Activated naive CD4-positive, alpha-beta T cell treated with anti-CD3 and anti-CD28 coated beads for 36 hours (primary cell): Measurements from ENCODE around the gene DAGLA. TPM values are rescaled to one million over a fixed set of nuclear protein-coding genes. Genes with fewer than 3 reads are reported as not detected.

Source experiments
- CTCF ChIA-PET: fragments of 350-600 bp; sonication (Branson Sonifier 250); formaldehyde crosslinking; loops from one replicate; lab custom pipeline; 2021; ENCODE audit warnings: antibody characterized with exemption; lab: Charles Lee
- DNase-seq: peaks from one replicate; pipeline ENCODE4 v3.0.0-alpha.2; 2020
- H3K27ac Mint-ChIP-seq: one replicate; pipeline ENCODE4 v1.8.0; 2021; ENCODE audit warnings: mild to moderate bottlenecking, mixed read lengths
- H3K27me3 Mint-ChIP-seq: one replicate; pipeline ENCODE4 v1.8.0; 2021; ENCODE audit warnings: low read depth, mixed read lengths
- H3K36me3 Mint-ChIP-seq: one replicate; pipeline ENCODE4 v1.8.0; 2021; ENCODE audit warnings: low read depth, mixed read lengths
- H3K4me1 Mint-ChIP-seq: one replicate; pipeline ENCODE4 v1.8.0; 2021; ENCODE audit warnings: low read depth, mixed read lengths
- H3K4me3 Mint-ChIP-seq: one replicate; pipeline ENCODE4 v1.8.0; 2021; ENCODE audit warnings: mild to moderate bottlenecking, moderate library complexity, mixed read lengths
- H3K9me3 Mint-ChIP-seq: one replicate; pipeline ENCODE4 v1.8.0; 2021; ENCODE audit warnings: mixed read lengths
- intact Hi-C: fragments of 100-400 bp; cut with micrococcal nuclease; formaldehyde crosslinking; loops from one replicate; pipeline ENCODE4 v1.15.1; 2023
- total RNA-seq, 2 experiments: library from RNA; stranded (reverse); gene quantifications; one replicate each; pipeline ENCODE4 v1.2.3, GENCODE V29; 2021

Gene DAGLA
- total RNA-seq, 2 experiments from 2014 or later: 0.02 to 0.07 TPM

- CTCF ChIA-PET: interaction anchor here (1.0 kb wide), 1 partner anchor 10 kb away, joined by 3 read pairs; no protein-coding TSS in a partner anchor
- DNase-seq: no peak
- no peaks in the 10 kb centered on the region for H3K36me3 Mint-ChIP-seq
- peaks cover 9% of the 10 kb centered on the region for H3K4me1 Mint-ChIP-seq
- H3K27me3 Mint-ChIP-seq: peaks cover 8% of the 10 kb centered on the region
- intact Hi-C loops: no loop called here
- no peak overlapping the region for H3K27ac Mint-ChIP-seq
- H3K4me3 Mint-ChIP-seq: no peak overlapping the region
- H3K9me3 Mint-ChIP-seq: no peaks in the 10 kb centered on the region
Observed at GRCh38 chr11:61757213-61757862, 77.1 kb downstream of the DAGLA start.

DNA sequence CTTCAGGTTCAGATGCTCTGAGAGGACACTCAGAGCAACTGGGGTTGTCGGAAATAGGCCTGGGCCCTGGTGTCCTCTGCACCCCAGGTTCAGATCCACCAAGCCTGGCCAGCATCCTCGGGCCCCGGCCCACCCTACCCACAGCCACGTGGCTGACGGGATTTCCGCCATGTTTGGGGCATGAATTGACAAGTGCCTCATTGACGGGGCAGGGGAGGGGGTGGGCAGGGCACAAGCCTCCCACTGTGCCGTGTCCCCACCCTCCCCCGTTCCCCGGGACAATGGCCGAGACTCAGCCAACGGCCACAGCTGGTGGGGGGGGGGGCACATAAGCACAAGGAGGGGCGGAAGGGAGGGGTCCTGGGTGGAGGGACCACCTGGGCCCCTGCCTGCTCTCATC lies 80.8 kb downstream of the DAGLA start:
- CTCF ChIA-PET: no interaction called here

DNA sequence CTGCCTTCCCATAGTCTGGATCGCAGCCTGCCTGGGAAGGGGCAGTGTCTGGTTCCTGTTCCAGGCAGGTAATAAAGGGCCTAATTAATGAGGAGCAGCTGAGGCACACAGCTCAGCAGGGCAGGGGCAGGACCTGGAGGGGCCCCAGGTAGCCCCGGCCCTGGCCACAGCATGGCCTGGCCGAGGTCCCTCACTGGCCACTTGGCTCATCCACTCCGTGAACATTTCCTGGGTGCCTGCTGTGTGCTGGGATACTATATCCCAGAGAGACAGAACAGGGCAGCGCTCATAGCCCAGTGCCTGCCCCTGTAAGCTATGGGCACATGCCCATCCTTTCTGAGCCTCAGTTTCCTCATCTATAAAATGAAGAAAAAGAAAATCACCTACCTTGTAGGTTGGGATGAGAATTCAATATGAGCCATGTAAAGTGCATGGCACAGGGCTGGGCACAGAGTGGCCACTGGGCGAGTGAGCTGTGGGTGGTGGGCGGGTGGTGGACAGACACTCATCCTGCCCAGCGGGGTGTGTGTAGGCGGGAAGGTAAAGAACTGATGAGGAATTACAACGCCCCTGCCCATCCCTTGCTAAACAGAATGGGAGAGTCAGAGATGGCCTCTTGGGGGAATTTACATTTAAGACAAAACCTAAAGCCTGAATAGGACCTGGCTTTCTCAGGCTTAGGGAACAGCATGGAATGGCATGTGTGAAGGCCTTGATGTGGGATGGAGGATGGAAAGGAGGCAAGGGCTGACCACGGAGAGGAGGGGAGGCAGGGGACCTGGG lies 81.4 kb downstream of the DAGLA start:
- CTCF ChIA-PET: no interaction called here
- Mint-ChIP-seq H3K4me1 (no peaks in the 10 kb centered on the region), H3K36me3 (no peaks in the 10 kb centered on the region), H3K27me3 (no peaks in the 10 kb centered on the region), H3K9me3 (no peaks in the 10 kb centered on the region), H3K4me3 (no peak overlapping the region), H3K27ac (no peak overlapping the region)
- intact Hi-C loops: no loop called here
- DNase-seq: no peak

More for the DNA sequence above, 80.8 kb downstream of the DAGLA start:
- intact Hi-C loops: no loop called here
- no peak overlapping the region for H3K4me3 Mint-ChIP-seq
- H3K27me3 Mint-ChIP-seq: no peaks in the 10 kb centered on the region
- H3K9me3 Mint-ChIP-seq: no peaks in the 10 kb centered on the region
- DNase-seq: no peak
- peaks cover 6% of the 10 kb centered on the region for H3K4me1 Mint-ChIP-seq
- H3K36me3 Mint-ChIP-seq: no peaks in the 10 kb centered on the region
- no peak overlapping the region for H3K27ac Mint-ChIP-seq

GRCh38 chr11:61762223-61762615 lies 82.0 kb downstream of the DAGLA start:
- H3K9me3 Mint-ChIP-seq: no peaks in the 10 kb centered on the region
- no peak for DNase-seq
- H3K4me1 Mint-ChIP-seq: no peaks in the 10 kb centered on the region
- no peak overlapping the region for H3K4me3 Mint-ChIP-seq
- intact Hi-C loops: no loop called here
- no peaks in the 10 kb centered on the region for H3K27me3 Mint-ChIP-seq
- CTCF ChIA-PET: no interaction called here
- no peaks in the 10 kb centered on the region for H3K36me3 Mint-ChIP-seq
- no peak overlapping the region for H3K27ac Mint-ChIP-seq

DNA sequence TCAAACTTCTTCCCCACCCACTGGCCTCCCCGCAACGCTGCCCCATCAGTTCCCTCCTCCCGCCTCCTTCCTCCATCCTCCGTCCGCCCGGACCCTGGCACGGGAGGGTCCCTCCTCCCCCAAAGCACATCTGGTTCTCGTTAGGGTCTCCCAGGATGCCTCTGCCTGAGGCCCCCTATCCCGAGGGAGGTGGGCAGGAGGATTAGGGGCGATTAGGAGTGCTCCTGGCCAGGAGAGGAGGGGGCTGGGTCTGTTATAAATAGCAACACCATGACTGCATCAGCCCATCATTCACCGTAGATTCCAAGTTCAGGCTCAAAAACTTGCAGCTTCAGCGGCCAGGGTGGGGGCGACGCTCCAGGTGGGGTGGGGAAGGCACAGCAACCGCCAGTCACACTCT lies 82.6 kb downstream of the DAGLA start:
- no peak for DNase-seq
- no peak overlapping the region for H3K4me3 Mint-ChIP-seq
- no peaks in the 10 kb centered on the region for H3K4me1 Mint-ChIP-seq
- intact Hi-C loops: no loop called here
- CTCF ChIA-PET: no interaction called here
- H3K9me3 Mint-ChIP-seq: no peaks in the 10 kb centered on the region
- no peaks in the 10 kb centered on the region for H3K27me3 Mint-ChIP-seq
- H3K27ac Mint-ChIP-seq: no peak overlapping the region
- no peaks in the 10 kb centered on the region for H3K36me3 Mint-ChIP-seq

GRCh38 chr11:61763930-61764605 lies 83.9 kb downstream of the DAGLA start:
- Mint-ChIP-seq H3K27me3 (no peaks in the 10 kb centered on the region), H3K4me3 (no peak overlapping the region), H3K9me3 (no peaks in the 10 kb centered on the region), H3K36me3 (no peaks in the 10 kb centered on the region), H3K4me1 (no peaks in the 10 kb centered on the region), H3K27ac (no peak overlapping the region)
- intact Hi-C loops: no loop called here
- CTCF ChIA-PET: interaction anchor here (1.5 to 1.6 kb wide), 2 partner anchors 15 to 344 kb away, joined by 3 to 5 read pairs; no protein-coding TSS in a partner anchor
- no peak for DNase-seq

GRCh38 chr11:61764606-61765260 lies 84.5 kb downstream of the DAGLA start:
- H3K36me3 Mint-ChIP-seq: no peaks in the 10 kb centered on the region
- no peaks in the 10 kb centered on the region for H3K4me1 Mint-ChIP-seq
- H3K27me3 Mint-ChIP-seq: no peaks in the 10 kb centered on the region
- H3K27ac Mint-ChIP-seq: no peak overlapping the region
- intact Hi-C loops: no loop called here
- no peak overlapping the region for H3K4me3 Mint-ChIP-seq
- no peaks in the 10 kb centered on the region for H3K9me3 Mint-ChIP-seq
- CTCF ChIA-PET: interaction anchor here (1.5 to 1.6 kb wide), 2 partner anchors 15 to 344 kb away, joined by 3 to 5 read pairs; no protein-coding TSS in a partner anchor
- no peak for DNase-seq

- Mint-ChIP-seq H3K36me3 (no peaks in the 10 kb centered on the region), H3K27ac (no peak overlapping the region), H3K9me3 (no peaks in the 10 kb centered on the region), H3K4me1 (no peaks in the 10 kb centered on the region), H3K4me3 (no peak overlapping the region), H3K27me3 (no peaks in the 10 kb centered on the region)
- intact Hi-C loops: no loop called here
- CTCF ChIA-PET: interaction anchor here (1.6 kb wide), 1 partner anchor 16 kb away, joined by 5 read pairs; no protein-coding TSS in a partner anchor
- no peak for DNase-seq
Observed at GRCh38 chr11:61765550-61766253, 85.5 kb downstream of the DAGLA start.

DNA sequence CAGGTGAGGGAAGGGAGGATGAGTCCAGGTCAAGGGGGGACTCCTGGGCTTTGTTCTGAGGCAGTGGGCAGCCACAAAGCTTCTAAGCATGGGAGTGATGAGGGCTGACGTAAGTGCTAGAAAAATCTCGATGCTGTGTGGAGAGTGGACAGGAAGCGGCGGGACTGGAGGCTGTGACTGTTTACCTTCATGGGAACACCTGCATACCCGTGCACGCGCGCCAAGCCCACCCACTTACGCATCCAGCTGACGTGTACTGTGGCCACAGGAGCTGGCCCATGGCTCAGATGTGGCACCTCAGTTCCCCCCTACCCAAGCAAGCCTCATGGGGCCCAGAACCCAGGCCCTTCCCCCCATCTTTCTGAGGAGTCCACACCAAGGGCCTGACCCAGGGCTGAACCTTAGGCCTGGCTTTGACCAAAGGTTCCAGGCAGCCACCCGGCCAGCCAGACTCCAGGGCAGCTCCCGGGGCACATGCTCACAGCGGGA lies 86.2 kb downstream of the DAGLA start:
- H3K27ac Mint-ChIP-seq: no peak overlapping the region

GRCh38 chr11:61768376-61769076 lies 88.3 kb downstream of the DAGLA start:
- no peaks in the 10 kb centered on the region for H3K9me3 Mint-ChIP-seq
- H3K27me3 Mint-ChIP-seq: no peaks in the 10 kb centered on the region
- no peaks in the 10 kb centered on the region for H3K36me3 Mint-ChIP-seq
- H3K27ac Mint-ChIP-seq: no peak overlapping the region
- DNase-seq: no peak
- H3K4me1 Mint-ChIP-seq: peaks cover 1% of the 10 kb centered on the region
- intact Hi-C loops: no loop called here
- H3K4me3 Mint-ChIP-seq: no peak overlapping the region
- CTCF ChIA-PET: interaction anchor here (1.1 kb wide), 1 partner anchor 29 kb away, joined by 3 read pairs; no protein-coding TSS in a partner anchor

More for the DNA sequence above, 86.2 kb downstream of the DAGLA start:
- H3K4me1 Mint-ChIP-seq: no peaks in the 10 kb centered on the region
- intact Hi-C loops: no loop called here
- no peaks in the 10 kb centered on the region for H3K9me3 Mint-ChIP-seq
- no peaks in the 10 kb centered on the region for H3K36me3 Mint-ChIP-seq
- H3K4me3 Mint-ChIP-seq: no peak overlapping the region
- no peaks in the 10 kb centered on the region for H3K27me3 Mint-ChIP-seq
- CTCF ChIA-PET: no interaction called here
- no peak for DNase-seq
